ENCODE data around the gene DEPDC5.

DEPDC5 gene

GRCh38 chr22:31896472-31896871 lies 142.7 kb downstream of the DEPDC5 start:
- DNase-seq (ENCODE audit: low spot score) = no peak

GRCh38 chr22:31897842-31898805 lies 144.3 kb downstream of the DEPDC5 start:
- no peak for DNase-seq (ENCODE audit: low spot score)

- no peak for DNase-seq (ENCODE audit: low spot score)
These were observed 145.1 kb downstream of the DEPDC5 start for GRCh38 chr22:31898926-31899325.

- DNase-seq (ENCODE audit: low spot score) = no peak
These were observed 145.8 kb downstream of the DEPDC5 start for GRCh38 chr22:31899669-31900068.

- DNase-seq (ENCODE audit: low spot score) = no peak
These were observed 147.7 kb downstream of the DEPDC5 start for GRCh38 chr22:31901388-31902137.

GRCh38 chr22:31904651-31905050 lies 150.8 kb downstream of the DEPDC5 start:
- DNase-seq (ENCODE audit: low spot score) = no peak

- DNase-seq (ENCODE audit: low spot score) = no peak
These were observed 151.5 kb downstream of the DEPDC5 start for GRCh38 chr22:31905356-31905755.

GRCh38 chr22:31906086-31906485 lies 152.3 kb downstream of the DEPDC5 start:
- no peak for DNase-seq (ENCODE audit: low spot score)

GRCh38 chr22:31906569-31906968 lies 152.8 kb downstream of the DEPDC5 start:
- DNase-seq (ENCODE audit: low spot score) = no peak

GRCh38 chr22:31909977-31910376 lies 156.2 kb downstream of the DEPDC5 start:
- no peak for DNase-seq (ENCODE audit: low spot score)

GRCh38 chr22:31911565-31912406 lies 158.0 kb downstream of the DEPDC5 start:
- DNase-seq (ENCODE audit: low spot score) = no peak

GRCh38 chr22:31912407-31912743 lies 158.6 kb downstream of the DEPDC5 start:
- DNase-seq (ENCODE audit: low spot score) = no peak

- DNase-seq (ENCODE audit: low spot score) = no peak
These were observed 161.8 kb downstream of the DEPDC5 start for GRCh38 chr22:31915586-31915985.

- DNase-seq (ENCODE audit: low spot score) = peak; percentile 59
These were observed 163.6 kb downstream of the DEPDC5 start for GRCh38 chr22:31917227-31917921.

- no peak for DNase-seq (ENCODE audit: low spot score)
These were observed 165.9 kb downstream of the DEPDC5 start for GRCh38 chr22:31919730-31920129.

- DNase-seq (ENCODE audit: low spot score) = no peak
These were observed 166.5 kb downstream of the DEPDC5 start for GRCh38 chr22:31920306-31920705.

GRCh38 chr22:31921106-31921505 lies 167.3 kb downstream of the DEPDC5 start:
- DNase-seq (ENCODE audit: low spot score) = no peak

- DNase-seq (ENCODE audit: low spot score) = no peak
These were observed 168.7 kb downstream of the DEPDC5 start for GRCh38 chr22:31922534-31922933.

GRCh38 chr22:31923136-31923535 lies 169.3 kb downstream of the DEPDC5 start:
- DNase-seq (ENCODE audit: low spot score) = no peak

GRCh38 chr22:31923747-31924146 lies 169.9 kb downstream of the DEPDC5 start:
- DNase-seq (ENCODE audit: low spot score) = no peak

GRCh38 chr22:31925056-31925455 lies 171.2 kb downstream of the DEPDC5 start:
- no peak for DNase-seq (ENCODE audit: low spot score)

- DNase-seq (ENCODE audit: low spot score) = no peak
These were observed 172.2 kb downstream of the DEPDC5 start for GRCh38 chr22:31926024-31926423.

All from germinal center (tissue), 1 donor.